ENCODE data around the gene METRNL. TPM values are rescaled to one million over a fixed set of nuclear protein-coding genes. Genes with fewer than 3 reads are reported as not detected.

METRNL gene
- total RNA-seq, 1 donor from 2014 or later: 35.3 TPM

- no peak for DNase-seq (ENCODE audit: low read depth)
Observed at GRCh38 chr17:83103943-83104311, 24.5 kb downstream of the METRNL start.

GRCh38 chr17:83104577-83105505, 25.4 kb downstream of the METRNL start:
- no peak for DNase-seq (ENCODE audit: low read depth)

- DNase-seq (ENCODE audit: low read depth): no peak
Observed at GRCh38 chr17:83105512-83105911, 26.1 kb downstream of the METRNL start.

- DNase-seq (ENCODE audit: low read depth): no peak
Observed at GRCh38 chr17:83106056-83106588, 26.7 kb downstream of the METRNL start.

GRCh38 chr17:83106913-83107655, 27.7 kb downstream of the METRNL start:
- DNase-seq (ENCODE audit: low read depth): no peak

- DNase-seq (ENCODE audit: low read depth): no peak
Observed at GRCh38 chr17:83107656-83108048, 28.2 kb downstream of the METRNL start.

GRCh38 chr17:83108709-83109108, 29.3 kb downstream of the METRNL start:
- DNase-seq (ENCODE audit: low read depth): no peak

- DNase-seq (ENCODE audit: low read depth): no peak
Observed at GRCh38 chr17:83109386-83109785, 30.0 kb downstream of the METRNL start.

- DNase-seq (ENCODE audit: low read depth): peak; percentile 96
Observed at GRCh38 chr17:83109793-83110645, 30.6 kb downstream of the METRNL start.

- no peak for DNase-seq (ENCODE audit: low read depth)
Observed at GRCh38 chr17:83110735-83111134, 31.3 kb downstream of the METRNL start.

- no peak for DNase-seq (ENCODE audit: low read depth)
Observed at GRCh38 chr17:83111516-83112282, 32.3 kb downstream of the METRNL start.

- DNase-seq (ENCODE audit: low read depth): no peak
Observed at GRCh38 chr17:83113381-83113780, 34.0 kb downstream of the METRNL start.

GRCh38 chr17:83113792-83114191, 34.4 kb downstream of the METRNL start:
- DNase-seq (ENCODE audit: low read depth): no peak

- no peak for DNase-seq (ENCODE audit: low read depth)
Observed at GRCh38 chr17:83114706-83115105, 35.3 kb downstream of the METRNL start.

- no peak for DNase-seq (ENCODE audit: low read depth)
Observed at GRCh38 chr17:83115202-83115651, 35.8 kb downstream of the METRNL start.

GRCh38 chr17:83115832-83116231, 36.4 kb downstream of the METRNL start:
- DNase-seq (ENCODE audit: low read depth): no peak

- DNase-seq (ENCODE audit: low read depth): no peak
Observed at GRCh38 chr17:83116311-83116771, 36.9 kb downstream of the METRNL start.

GRCh38 chr17:83116783-83117555, 37.6 kb downstream of the METRNL start:
- DNase-seq (ENCODE audit: low read depth): no peak

- no peak for DNase-seq (ENCODE audit: low read depth)
Observed at GRCh38 chr17:83117583-83117982, 38.2 kb downstream of the METRNL start.
